Measurements from ENCODE around the gene DUSP14. TPM values are rescaled to one million over a fixed set of nuclear protein-coding genes. Genes with fewer than 3 reads are reported as not detected.
"Not testable (repeated sequence)": the region's sequence is repeated elsewhere in the genome, so short reads cannot be mapped to it uniquely, and the experiment has no call there.

DUSP14 gene, protein sequence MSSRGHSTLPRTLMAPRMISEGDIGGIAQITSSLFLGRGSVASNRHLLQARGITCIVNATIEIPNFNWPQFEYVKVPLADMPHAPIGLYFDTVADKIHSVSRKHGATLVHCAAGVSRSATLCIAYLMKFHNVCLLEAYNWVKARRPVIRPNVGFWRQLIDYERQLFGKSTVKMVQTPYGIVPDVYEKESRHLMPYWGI
- 21.4 and 22.3 TPM in 2 replicates for total RNA-seq

DNA sequence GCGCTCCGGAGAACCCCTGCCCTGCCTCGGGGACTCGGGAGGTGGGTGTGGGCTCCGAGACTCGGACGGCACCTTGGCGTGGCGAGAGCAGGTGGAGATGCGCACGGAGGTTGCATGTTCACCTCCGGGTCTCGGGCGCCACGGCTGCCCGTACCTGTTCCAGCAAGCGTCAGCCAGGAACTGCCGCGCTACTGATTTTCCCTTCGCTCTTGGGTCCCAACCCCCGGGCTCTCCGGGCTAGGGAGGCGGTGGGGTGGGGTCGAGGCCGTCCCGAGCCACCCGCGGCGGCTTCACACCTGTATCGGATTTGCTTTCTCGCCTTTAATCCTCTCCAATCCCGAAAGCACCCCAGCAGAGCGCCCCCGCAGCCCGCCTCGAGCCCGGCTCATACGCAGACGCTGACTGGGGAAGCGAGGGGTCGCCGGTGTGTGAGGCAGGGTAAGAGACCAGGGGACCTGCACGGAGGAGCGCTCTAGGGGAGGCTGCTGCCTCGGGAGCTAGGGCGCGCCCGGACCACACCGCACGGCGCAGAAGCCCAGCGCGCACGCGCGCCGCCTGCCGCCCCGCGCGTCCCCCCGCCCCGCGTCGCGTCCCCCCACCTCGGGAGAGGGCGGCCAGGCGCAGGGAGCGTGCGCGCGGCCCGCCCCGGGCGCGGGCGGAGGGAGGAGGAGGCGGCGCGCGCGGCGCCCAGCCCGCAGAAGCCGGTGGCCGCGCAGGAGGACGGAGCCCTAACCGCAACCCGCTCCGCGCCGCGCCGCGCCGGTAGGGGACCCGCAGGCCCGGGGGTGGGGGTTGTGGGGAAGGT, at the start of gene DUSP14:
TSS of gene DUSP14 (plus strand) at position 695 of the 805 bp plus-strand sequence. CDS start 22,382 bp downstream, outside the sequence.
- DNase-seq (ENCODE audit: low spot score): peak; percentile 74
- no peaks in the 10 kb centered on the region for H3K9me3 Mint-ChIP-seq
- intact Hi-C loops (cut with micrococcal nuclease): loop anchor here (1.0 to 2.0 kb wide), 4 partner anchors 59 to 131 kb away; partner anchors contain the start of gene SYNRG
- H3K27me3 Mint-ChIP-seq (ENCODE audit: insufficient read depth): peaks cover 3% of the 10 kb centered on the region
- peaks cover 7% of the 10 kb centered on the region for H3K36me3 Mint-ChIP-seq (ENCODE audit: low read depth)
- H3K4me1 Mint-ChIP-seq (ENCODE audit: low read depth): peaks cover 50% of the 10 kb centered on the region
- H3K4me3 Mint-ChIP-seq: peak within 1 kb of the TSS; percentile 94
- H3K27ac Mint-ChIP-seq: peak within 1 kb of the TSS; percentile 97

DNA sequence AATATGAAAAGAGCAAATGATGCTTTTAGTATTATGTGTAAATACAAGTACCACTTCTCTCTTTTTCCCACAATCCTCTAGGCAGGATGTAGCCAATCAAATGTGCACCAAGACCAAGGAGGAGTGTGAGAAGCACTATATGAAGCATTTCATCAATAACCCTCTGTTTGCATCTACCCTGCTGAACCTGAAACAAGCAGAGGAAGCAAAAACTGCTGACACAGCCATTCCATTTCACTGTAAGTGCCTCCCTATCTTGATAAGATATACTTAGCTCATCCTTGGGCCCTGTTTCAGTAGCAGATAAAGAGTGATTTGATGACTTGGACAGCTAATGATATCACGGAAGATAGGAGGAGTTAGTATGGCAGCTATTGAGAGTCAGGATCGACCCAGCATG, 49.3 kb upstream of the DUSP14 start:
- Mint-ChIP-seq H3K4me3 (no peak overlapping the region), H3K36me3 (ENCODE audit: low read depth) (peaks cover 35% of the 10 kb centered on the region), H3K9me3 (no peaks in the 10 kb centered on the region), H3K27ac (no peak overlapping the region), H3K27me3 (ENCODE audit: insufficient read depth) (no peaks in the 10 kb centered on the region), H3K4me1 (ENCODE audit: low read depth) (peaks cover 7% of the 10 kb centered on the region)
- intact Hi-C loops (cut with micrococcal nuclease): no loop called here
- DNase-seq (ENCODE audit: low spot score): no peak

DNA sequence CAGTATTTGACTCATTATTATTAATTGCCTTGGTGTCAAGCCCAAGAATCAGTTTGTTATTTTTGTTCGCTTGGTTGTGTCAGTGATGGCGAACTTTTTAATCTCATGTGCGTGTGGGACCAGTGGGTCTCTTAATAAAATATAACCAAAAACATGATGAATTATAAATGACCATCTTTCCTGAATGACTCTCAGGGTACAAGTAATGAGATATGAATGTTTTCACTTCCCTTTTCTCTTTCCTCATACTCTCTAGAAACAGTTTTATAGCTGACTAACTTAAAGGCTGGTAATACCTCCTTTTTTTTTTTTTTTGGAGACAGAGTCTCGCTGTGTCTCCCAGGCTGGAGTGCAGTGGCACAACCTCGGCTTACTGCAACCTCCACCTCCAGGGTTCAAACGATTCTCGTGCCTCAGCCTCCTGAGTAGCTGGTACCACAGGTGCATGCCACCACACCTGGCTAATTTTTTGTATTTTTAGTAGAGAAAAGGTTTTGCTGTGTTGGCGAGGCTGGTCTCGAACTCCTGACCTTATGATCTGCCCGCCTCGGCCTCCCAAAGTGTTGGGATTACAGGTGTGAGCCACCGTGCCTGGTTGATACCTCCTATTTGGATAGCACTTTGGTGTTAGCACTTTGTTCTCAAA, 48.2 kb upstream of the DUSP14 start:
- DNase-seq (ENCODE audit: low spot score); H3K27me3 Mint-ChIP-seq (ENCODE audit: insufficient read depth); intact Hi-C loops (cut with micrococcal nuclease); H3K27ac Mint-ChIP-seq; H3K9me3 Mint-ChIP-seq; H3K4me1 Mint-ChIP-seq (ENCODE audit: low read depth); H3K4me3 Mint-ChIP-seq: not testable (repeated sequence)
- H3K36me3 Mint-ChIP-seq (ENCODE audit: low read depth): peaks cover 39% of the 10 kb centered on the region

DNA sequence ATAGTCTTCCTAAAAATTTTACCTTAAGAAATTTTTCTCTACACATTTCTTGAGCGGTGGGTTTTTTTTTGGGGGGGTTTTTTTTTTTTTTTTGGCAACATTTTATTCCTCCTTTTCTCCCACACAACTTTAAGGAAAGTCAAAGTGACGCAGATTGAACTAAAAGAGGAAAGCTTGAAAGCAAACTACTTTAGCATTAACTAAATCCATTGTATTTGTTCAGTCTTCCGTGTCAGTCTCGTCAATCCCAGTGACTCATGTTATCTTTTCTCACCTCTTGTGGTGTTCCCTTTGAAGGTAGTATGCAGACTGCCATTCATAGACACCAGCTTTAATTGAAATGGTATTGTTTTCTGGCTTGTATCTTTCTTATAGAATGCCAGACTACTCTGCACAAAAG, 43.7 kb upstream of the DUSP14 start:
- no peak for DNase-seq (ENCODE audit: low spot score)
- Mint-ChIP-seq H3K9me3 (no peaks in the 10 kb centered on the region), H3K27ac (no peak overlapping the region), H3K4me3 (no peak overlapping the region), H3K27me3 (ENCODE audit: insufficient read depth) (no peaks in the 10 kb centered on the region), H3K4me1 (ENCODE audit: low read depth) (peaks cover 8% of the 10 kb centered on the region), H3K36me3 (ENCODE audit: low read depth) (peaks cover 29% of the 10 kb centered on the region)
- intact Hi-C loops (cut with micrococcal nuclease): no loop called here

DNA sequence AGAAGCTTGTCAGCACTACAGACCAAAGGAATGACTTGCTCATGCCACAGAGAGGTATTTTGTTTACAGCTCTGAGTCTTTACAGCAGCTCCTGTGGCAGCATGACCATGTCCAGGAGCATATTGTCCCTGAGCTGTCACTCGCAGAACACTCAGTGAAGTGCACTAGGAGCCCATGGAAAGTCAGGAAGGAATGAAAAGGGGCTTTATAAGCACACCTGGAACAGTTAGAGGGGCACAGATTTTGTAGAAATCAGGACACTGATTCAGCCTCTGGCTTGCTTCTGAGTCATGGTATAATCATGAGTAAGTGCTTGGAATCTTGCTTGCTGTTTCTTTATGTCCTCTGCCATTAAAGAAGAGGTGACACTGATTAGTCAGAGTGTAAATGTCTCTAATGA, 42.0 kb upstream of the DUSP14 start:
- no peak for DNase-seq (ENCODE audit: low spot score)

DNA sequence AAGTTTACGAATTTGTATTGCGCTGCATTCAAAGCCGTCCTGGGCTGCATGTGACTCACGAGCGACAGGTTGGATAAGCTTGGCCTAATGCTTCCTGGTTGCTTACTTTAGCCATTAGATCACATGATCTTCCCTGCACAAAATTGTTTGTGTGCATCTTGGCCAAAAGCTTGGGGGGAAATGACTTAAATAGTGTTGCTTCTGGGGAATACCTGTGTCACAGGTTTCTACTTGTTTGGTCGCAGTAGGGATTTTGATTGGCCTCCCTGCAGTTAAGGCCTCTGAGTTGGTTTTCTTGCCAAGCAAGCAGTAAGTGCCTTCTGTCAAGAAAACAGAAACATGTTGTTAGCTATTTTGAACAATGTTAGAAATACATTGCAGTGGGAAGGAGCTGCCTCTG, 39.6 kb upstream of the DUSP14 start:
- intact Hi-C loops (cut with micrococcal nuclease): no loop called here
- H3K27ac Mint-ChIP-seq: no peak overlapping the region
- no peaks in the 10 kb centered on the region for H3K27me3 Mint-ChIP-seq (ENCODE audit: insufficient read depth)
- H3K4me1 Mint-ChIP-seq (ENCODE audit: low read depth): peaks cover 8% of the 10 kb centered on the region
- H3K36me3 Mint-ChIP-seq (ENCODE audit: low read depth): peaks cover 22% of the 10 kb centered on the region
- DNase-seq (ENCODE audit: low spot score): no peak
- no peak overlapping the region for H3K4me3 Mint-ChIP-seq
- no peaks in the 10 kb centered on the region for H3K9me3 Mint-ChIP-seq

More for the DNA sequence above, 42.0 kb upstream of the DUSP14 start:
- Mint-ChIP-seq H3K27me3 (ENCODE audit: insufficient read depth) (no peaks in the 10 kb centered on the region), H3K27ac (no peak overlapping the region), H3K9me3 (no peaks in the 10 kb centered on the region), H3K4me1 (ENCODE audit: low read depth) (peaks cover 8% of the 10 kb centered on the region), H3K4me3 (no peak overlapping the region), H3K36me3 (ENCODE audit: low read depth) (peaks cover 28% of the 10 kb centered on the region)
- intact Hi-C loops (cut with micrococcal nuclease): no loop called here

DNA sequence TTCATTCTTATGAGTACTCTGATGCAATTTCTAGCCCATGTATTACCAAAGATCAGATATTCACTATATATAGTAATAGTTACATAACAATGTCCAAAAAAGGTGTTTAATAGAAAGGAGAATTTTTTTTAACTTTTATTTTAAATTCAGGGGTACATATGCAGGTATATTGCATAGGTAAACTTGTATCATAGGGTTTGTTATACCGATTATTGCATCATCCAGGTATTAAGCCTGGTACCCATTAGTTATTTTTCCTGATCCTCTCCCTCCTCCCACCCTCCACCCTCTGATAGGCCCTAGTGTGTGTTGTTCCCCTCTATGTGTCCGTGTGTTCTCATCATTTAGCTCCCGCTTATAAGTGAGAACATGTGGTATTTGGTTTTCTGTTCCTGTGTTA, 31.9 kb upstream of the DUSP14 start:
- intact Hi-C loops (cut with micrococcal nuclease); H3K27ac Mint-ChIP-seq; H3K9me3 Mint-ChIP-seq; DNase-seq (ENCODE audit: low spot score); H3K27me3 Mint-ChIP-seq (ENCODE audit: insufficient read depth); H3K4me3 Mint-ChIP-seq: not testable (repeated sequence)
- Mint-ChIP-seq H3K4me1 (ENCODE audit: low read depth) (peaks cover 11% of the 10 kb centered on the region), H3K36me3 (ENCODE audit: low read depth) (peaks cover 25% of the 10 kb centered on the region)

DNA sequence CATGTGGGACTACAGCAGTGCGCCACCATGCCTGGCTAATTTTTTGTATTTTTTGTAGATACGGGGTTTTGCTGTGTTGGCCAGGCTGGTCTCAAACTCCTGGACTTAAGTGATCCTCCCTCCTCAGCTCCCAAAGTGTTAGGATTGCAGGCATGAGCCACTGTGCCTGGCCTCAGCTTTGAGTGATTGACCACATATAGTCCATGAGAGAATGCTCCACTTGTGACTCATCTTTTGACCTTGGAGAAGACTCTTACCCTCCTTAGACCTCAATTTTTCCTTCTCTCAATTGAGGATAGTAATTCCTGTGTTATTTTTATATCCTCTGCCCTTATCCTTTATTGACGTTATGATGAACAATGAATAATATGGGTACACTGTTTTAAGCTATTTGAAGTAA, 30.9 kb upstream of the DUSP14 start:
- Mint-ChIP-seq H3K4me1 (ENCODE audit: low read depth) (peaks cover 11% of the 10 kb centered on the region), H3K4me3 (no peak overlapping the region), H3K27ac (no peak overlapping the region), H3K36me3 (ENCODE audit: low read depth) (peaks cover 21% of the 10 kb centered on the region), H3K9me3 (no peaks in the 10 kb centered on the region), H3K27me3 (ENCODE audit: insufficient read depth) (no peaks in the 10 kb centered on the region)
- no peak for DNase-seq (ENCODE audit: low spot score)
- intact Hi-C loops (cut with micrococcal nuclease): no loop called here

DNA sequence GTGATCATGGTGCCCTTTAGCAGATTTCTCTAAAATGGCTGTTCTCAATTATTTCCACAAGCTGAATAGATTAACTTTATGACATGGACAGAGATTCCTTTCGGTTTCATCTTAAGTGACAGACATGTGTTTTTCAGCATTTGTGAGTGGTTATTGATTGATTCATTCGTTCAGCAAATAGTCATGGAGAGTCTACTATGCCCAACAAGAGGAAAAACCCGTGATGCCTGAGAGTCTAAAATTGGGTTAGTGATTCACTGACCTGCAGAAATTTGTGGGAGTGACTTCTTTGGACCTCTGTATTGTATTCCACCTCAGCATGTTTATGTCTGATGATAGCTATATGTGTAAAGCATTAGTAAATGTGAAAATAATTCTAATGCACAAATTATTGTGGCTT, 28.0 kb upstream of the DUSP14 start:
- Mint-ChIP-seq H3K4me3 (no peak overlapping the region), H3K9me3 (no peaks in the 10 kb centered on the region), H3K4me1 (ENCODE audit: low read depth) (peaks cover 19% of the 10 kb centered on the region), H3K27ac (peak overlapping the region; percentile 78), H3K36me3 (ENCODE audit: low read depth) (peaks cover 32% of the 10 kb centered on the region), H3K27me3 (ENCODE audit: insufficient read depth) (no peaks in the 10 kb centered on the region)
- intact Hi-C loops (cut with micrococcal nuclease): no loop called here
- no peak for DNase-seq (ENCODE audit: low spot score)

DNA sequence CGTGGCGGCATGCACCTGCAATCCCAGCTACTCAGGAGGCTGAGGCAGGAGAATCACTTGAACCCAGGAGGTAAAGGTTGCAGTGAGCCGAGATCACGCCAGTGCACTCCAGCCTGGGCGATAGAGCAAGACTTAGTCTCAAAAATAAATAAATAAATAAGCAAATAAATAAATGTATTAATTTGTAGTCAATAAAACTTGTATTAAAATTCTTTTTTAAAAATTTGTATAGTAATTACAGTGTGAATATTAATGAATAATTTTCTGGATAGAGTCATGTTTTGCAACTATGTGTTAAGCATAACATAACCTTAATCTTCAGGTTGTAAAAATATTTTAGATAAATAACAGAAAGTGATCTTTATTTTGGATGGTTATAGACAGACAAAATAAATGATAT, 27.2 kb upstream of the DUSP14 start:
- Mint-ChIP-seq H3K4me3 (no peak overlapping the region), H3K9me3 (no peaks in the 10 kb centered on the region), H3K27ac (no peak overlapping the region), H3K36me3 (ENCODE audit: low read depth) (peaks cover 37% of the 10 kb centered on the region), H3K27me3 (ENCODE audit: insufficient read depth) (no peaks in the 10 kb centered on the region), H3K4me1 (ENCODE audit: low read depth) (peaks cover 21% of the 10 kb centered on the region)
- intact Hi-C loops (cut with micrococcal nuclease): no loop called here
- no peak for DNase-seq (ENCODE audit: low spot score)

DNA sequence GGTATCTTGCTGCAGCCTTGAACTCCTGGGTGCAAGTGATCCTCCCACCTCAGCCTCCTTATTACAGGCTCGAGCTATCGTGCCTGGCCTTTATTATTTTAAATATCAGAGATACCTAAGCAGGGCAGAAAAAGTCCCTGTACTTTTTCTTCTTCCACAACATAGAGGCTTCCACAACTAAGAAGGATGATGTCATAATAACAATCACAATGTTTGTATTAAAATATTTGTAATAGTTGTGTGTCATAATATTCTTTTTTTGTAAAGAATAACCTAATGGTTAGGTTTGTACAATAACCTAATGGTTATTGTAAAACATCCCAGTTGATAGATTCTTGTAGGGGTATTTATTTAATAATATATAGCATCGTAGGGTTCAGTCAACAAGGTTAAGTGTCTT, 26.7 kb upstream of the DUSP14 start:
- peaks cover 35% of the 10 kb centered on the region for H3K36me3 Mint-ChIP-seq (ENCODE audit: low read depth)
- no peak overlapping the region for H3K27ac Mint-ChIP-seq
- no peaks in the 10 kb centered on the region for H3K9me3 Mint-ChIP-seq
- no peak for DNase-seq (ENCODE audit: low spot score)
- no peak overlapping the region for H3K4me3 Mint-ChIP-seq
- H3K27me3 Mint-ChIP-seq (ENCODE audit: insufficient read depth): no peaks in the 10 kb centered on the region
- intact Hi-C loops (cut with micrococcal nuclease): no loop called here
- peaks cover 21% of the 10 kb centered on the region for H3K4me1 Mint-ChIP-seq (ENCODE audit: low read depth)

DNA sequence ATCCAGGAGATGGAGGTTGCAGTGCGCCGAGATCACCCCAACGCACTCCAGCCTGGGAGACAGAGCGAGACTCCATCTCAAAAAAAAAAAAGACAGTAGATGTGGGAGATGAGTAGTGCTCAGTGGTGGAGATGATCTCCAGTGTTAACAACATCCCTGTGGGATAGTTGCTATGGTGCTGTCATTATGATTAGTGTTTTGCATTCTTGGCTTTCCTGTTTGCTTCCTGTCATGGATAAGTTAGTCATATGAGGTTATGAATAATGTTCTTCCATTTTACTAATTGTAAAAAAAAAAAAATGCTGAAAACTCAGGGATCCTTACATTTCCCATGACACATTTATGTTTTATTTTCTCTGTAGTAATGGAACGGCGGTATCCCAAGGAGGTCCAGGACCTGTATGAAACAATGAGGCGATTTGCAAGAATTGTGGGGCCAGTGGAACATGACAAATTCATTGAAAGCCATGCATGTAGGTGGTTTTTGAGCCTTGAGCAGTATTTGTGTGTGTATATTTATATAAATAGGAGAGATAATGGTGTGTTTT, 24.5 kb upstream of the DUSP14 start:
- peaks cover 21% of the 10 kb centered on the region for H3K4me1 Mint-ChIP-seq (ENCODE audit: low read depth)
- H3K27ac Mint-ChIP-seq: no peak overlapping the region
- DNase-seq (ENCODE audit: low spot score): no peak
- H3K4me3 Mint-ChIP-seq: no peak overlapping the region
- no peaks in the 10 kb centered on the region for H3K9me3 Mint-ChIP-seq
- intact Hi-C loops (cut with micrococcal nuclease): no loop called here
- peaks cover 26% of the 10 kb centered on the region for H3K36me3 Mint-ChIP-seq (ENCODE audit: low read depth)
- no peaks in the 10 kb centered on the region for H3K27me3 Mint-ChIP-seq (ENCODE audit: insufficient read depth)

DNA sequence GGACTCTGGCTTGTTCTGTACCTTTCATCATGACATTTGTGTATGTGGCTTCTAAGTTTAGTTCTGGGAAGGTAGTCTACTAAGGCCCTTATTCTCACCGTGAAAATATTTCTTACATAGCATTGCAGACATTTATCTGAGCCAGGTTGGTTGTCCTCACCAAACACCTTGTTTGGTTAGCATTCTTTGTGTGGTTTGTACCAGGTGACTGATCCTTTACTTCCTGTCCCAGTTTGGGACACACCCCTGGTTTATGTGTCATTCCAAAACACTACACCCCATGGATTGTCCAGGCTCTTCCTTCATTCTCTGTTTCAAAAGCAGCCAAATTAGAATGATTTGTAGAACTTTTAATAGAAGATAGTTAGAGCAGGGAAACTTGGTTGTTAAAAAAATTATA, 23.2 kb upstream of the DUSP14 start:
- DNase-seq (ENCODE audit: low spot score): no peak
- Mint-ChIP-seq H3K27ac (peak overlapping the region; percentile 12), H3K4me1 (ENCODE audit: low read depth) (peaks cover 13% of the 10 kb centered on the region), H3K36me3 (ENCODE audit: low read depth) (peaks cover 34% of the 10 kb centered on the region), H3K9me3 (no peaks in the 10 kb centered on the region), H3K4me3 (no peak overlapping the region), H3K27me3 (ENCODE audit: insufficient read depth) (no peaks in the 10 kb centered on the region)
- intact Hi-C loops (cut with micrococcal nuclease): no loop called here

All from activated T-helper 1 cell treated with anti-CD3 and anti-CD28 coated beads, Interleukin-12 subunit alpha, Interleukin-12 subunit beta, Interleukin-2, Interleukin-4 antibody, amounts not matched to agents 30 ng/mL and 10 ng/mL and 1 ng/mL, durations not matched to agents 14 hours and 24 hours and 36 hours (primary cell).